Measurements from ENCODE around the gene TUBB3. TPM values are rescaled to one million over a fixed set of nuclear protein-coding genes. Genes with fewer than 3 reads are reported as not detected.

TUBB3 gene
- total and polyA plus RNA-seq, 2 donors from 2014 or later, result 3.4 to 35.0 TPM

Other genes starting within 250 kb of the TUBB3 start
- gene CDK10, start 236.7 kb upstream of the TUBB3 start, total RNA-seq, result 118 TPM
- 82.6 TPM for gene CDK10, start 236.7 kb upstream of the TUBB3 start, polyA plus RNA-seq (ENCODE audit: insufficient read depth, low read depth, low replicate concordance)
- 15.1 TPM for gene SPATA2L, start 221.6 kb upstream of the TUBB3 start, total RNA-seq
- 12.6 TPM for gene SPATA2L, start 221.6 kb upstream of the TUBB3 start, polyA plus RNA-seq (ENCODE audit: insufficient read depth, low read depth, low replicate concordance)
- 24.4 TPM for gene VPS9D1, start 202.4 kb upstream of the TUBB3 start, total RNA-seq
- 18.3 TPM for gene VPS9D1, start 202.4 kb upstream of the TUBB3 start, polyA plus RNA-seq (ENCODE audit: insufficient read depth, low read depth, low replicate concordance)
- gene ZNF276, start 201.8 kb upstream of the TUBB3 start, total RNA-seq, result 35.4 TPM
- gene ZNF276, start 201.8 kb upstream of the TUBB3 start, polyA plus RNA-seq (ENCODE audit: insufficient read depth, low read depth, low replicate concordance), result 16.4 TPM
- 8.9 TPM for gene FANCA, start 106.7 kb upstream of the TUBB3 start, total RNA-seq
- gene FANCA, start 106.7 kb upstream of the TUBB3 start, polyA plus RNA-seq (ENCODE audit: insufficient read depth, low read depth, low replicate concordance), result 2.2 TPM
- 6.5 TPM for gene SPIRE2, start 94.9 kb upstream of the TUBB3 start, total RNA-seq
- 2.9 TPM for gene SPIRE2, start 94.9 kb upstream of the TUBB3 start, polyA plus RNA-seq (ENCODE audit: insufficient read depth, low read depth, low replicate concordance)
- gene TCF25, start 49.8 kb upstream of the TUBB3 start, total RNA-seq, result 209 TPM
- 157 TPM for gene TCF25, start 49.8 kb upstream of the TUBB3 start, polyA plus RNA-seq (ENCODE audit: insufficient read depth, low read depth, low replicate concordance)
- 13.5 TPM for gene MC1R, start 4.5 kb upstream of the TUBB3 start, total RNA-seq
- 2.1 TPM for gene MC1R, start 4.5 kb upstream of the TUBB3 start, polyA plus RNA-seq (ENCODE audit: insufficient read depth, low read depth, low replicate concordance)
- 66.2 TPM for gene DEF8, start 25.4 kb downstream of the TUBB3 start, total RNA-seq
- gene DEF8, start 25.4 kb downstream of the TUBB3 start, polyA plus RNA-seq (ENCODE audit: insufficient read depth, low read depth, low replicate concordance), result 39.3 TPM
- 16.3 TPM for gene DBNDD1, start 96.1 kb downstream of the TUBB3 start, total RNA-seq
- gene DBNDD1, start 96.1 kb downstream of the TUBB3 start, polyA plus RNA-seq (ENCODE audit: insufficient read depth, low read depth, low replicate concordance), result 15.1 TPM
- gene PRDM7, start 154.0 kb downstream of the TUBB3 start, total RNA-seq, result not detected
- not detected for gene PRDM7, start 154.0 kb downstream of the TUBB3 start, polyA plus RNA-seq (ENCODE audit: insufficient read depth, low read depth, low replicate concordance)

Measured in kidney (tissue), 2 donors.